Daoy (cell line): ENCODE results near the gene DNAAF8. TPM values are rescaled to one million over a fixed set of nuclear protein-coding genes. Genes with fewer than 3 reads are reported as not detected.

Source experiments
- DNase-seq: peaks from one replicate; pipeline ENCODE4 v3.0.0-alpha.2; 2015; ENCODE audit warnings: low read depth
- total RNA-seq: library from RNA; depleted of rRNA; stranded (reverse); fragments of >200 nt; shearing (Covaris generic); gene quantifications from 2 replicates; pipeline ENCODE4 v1.2.3, GENCODE V29; 2014; rRNA removed

The DNAAF8 gene
- 0.74 and 1.6 TPM in 2 replicates for total RNA-seq

DNA sequence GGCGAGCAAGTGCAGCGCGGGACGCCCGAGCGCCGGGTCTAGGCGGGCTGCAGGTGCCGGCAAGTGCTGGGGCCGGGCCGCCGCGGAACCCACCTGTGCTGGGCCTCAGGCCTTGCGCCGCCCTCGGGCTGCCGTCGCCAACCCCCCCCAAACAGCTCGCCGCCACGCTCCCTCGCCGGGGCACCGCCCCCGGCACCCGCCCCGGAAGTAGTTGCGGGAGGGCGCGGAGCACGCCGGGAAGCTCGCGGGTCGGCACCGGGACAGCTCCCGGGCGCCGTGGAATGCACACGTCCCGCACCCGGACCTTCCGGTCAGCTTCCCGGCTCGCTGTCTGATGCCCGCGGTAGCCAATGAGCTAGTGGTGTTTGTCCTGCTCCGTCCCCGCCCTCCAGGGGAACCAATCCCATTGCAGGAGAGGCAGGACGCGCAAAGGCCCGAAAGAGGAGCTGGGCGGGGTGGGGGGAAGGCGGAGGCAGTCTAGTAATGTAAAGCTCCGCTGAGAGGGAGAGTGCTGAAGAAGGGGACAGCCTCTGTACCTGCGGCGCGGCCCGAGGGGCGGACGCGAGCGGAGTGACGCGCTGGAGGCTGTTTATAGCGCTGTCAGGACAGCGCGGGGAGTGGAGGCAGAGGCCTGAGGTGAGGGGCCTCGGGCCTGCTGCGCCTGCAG, at the start of gene DNAAF8, which contains the start of gene ANKS3:
Gene DNAAF8, plus strand, starts transcription at position 475 of the 667 bp plus-strand sequence. CDS start 1,978 bp downstream, outside the sequence.
Gene ANKS3, minus strand, starts transcription at position 209 of the 667 bp plus-strand sequence. CDS start 4,122 bp downstream, outside the sequence.
- peak; percentile 97 for DNase-seq

DNA sequence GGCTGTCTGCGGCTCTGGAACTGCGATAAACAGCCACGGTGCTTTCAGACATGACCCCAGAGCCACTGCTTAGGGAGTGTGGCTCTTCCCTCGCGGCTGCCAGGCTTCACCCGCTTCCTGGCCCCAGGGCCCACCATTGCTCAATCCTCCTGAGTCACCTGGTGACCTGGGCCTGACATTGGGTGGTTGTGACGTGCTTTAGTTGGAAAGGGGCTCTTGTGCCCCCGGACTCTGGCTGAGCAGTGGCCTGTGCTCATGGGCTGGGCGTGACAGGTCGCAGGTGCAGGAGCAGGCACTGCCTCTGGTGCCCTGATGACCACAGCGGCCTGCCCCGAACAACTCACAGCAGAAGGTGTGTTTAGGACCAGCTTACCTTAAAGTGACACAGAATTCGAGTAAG, 49.6 kb upstream of the DNAAF8 start:
- no peak for DNase-seq

- DNase-seq = no peak
Measured at GRCh38 chr16:4685292-4685691, 49.0 kb upstream of the DNAAF8 start.

DNA sequence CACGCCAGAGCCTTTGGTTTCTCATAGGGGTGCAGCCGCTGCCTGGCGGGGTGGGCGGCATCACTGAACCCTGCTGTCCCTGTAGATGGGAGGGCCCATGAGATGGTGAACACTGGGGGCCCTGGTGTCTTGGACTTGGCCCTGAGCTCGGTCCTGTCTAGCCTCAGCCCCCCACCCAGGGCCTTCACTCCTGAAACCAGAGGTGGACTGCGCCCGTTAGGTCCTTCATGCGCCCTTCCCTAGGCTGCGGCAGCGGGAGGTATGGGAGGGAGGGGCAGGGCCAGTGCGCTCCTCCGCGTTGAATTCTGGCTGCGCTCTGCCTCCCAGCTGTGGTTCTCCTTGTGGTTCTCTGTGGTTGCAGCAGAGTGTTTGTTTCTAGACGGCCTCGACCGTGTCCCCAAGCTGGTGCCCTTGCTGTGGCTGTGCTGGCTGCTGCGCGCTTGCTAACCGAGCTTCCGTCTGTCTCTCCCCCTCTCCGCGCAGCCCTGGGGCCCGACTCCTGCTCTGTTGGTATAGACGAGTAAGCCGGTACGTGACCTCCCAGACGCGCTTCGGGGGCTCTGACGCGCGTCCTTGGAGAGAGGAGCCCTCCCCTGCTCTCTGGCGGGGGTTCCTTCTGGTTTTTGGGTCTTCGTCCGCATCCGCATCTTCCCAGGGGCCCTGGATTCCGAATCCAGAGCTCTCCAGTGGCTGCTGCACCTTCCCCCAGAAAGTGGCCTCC, 48.4 kb upstream of the DNAAF8 start:
- DNase-seq = no peak

GRCh38 chr16:4686497-4687210, 47.7 kb upstream of the DNAAF8 start:
- no peak for DNase-seq

- DNase-seq = no peak
Measured at GRCh38 chr16:4687416-4687815, 46.9 kb upstream of the DNAAF8 start.

DNA sequence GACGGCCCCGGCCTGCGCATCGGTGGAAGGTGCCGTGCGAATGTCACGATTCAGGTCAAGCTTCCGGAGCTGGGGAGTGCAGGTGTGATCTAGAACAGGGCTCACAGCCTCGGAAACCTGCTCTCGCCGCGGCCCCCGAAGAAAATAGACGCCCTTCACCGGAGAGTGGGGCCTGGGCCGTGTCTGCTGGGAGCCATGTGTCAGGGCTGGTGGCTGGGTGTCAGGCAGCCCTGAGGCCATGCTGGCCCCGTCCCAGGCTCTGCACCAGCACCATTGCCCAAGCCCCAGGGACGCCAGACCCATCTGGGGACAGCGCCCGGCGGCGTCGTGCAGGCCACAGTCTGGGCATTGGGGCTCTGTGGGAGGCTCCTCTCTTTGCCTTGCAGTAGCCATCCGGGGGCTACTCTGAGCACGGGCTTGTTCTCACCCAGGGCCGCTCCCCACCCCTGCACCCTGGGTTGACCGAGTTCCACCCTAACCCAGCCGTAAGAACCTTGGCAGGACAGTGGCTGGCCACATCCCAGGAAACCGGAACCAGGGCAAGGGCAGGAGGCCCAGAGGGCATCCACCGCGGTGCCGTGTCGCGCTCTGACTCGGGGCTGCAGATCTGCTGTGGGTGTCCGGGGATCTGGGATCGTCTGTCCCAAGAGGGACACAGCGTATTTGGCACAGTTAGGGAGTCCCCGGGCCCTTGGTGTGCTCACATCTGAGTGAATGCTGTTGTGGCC, 46.2 kb upstream of the DNAAF8 start:
- no peak for DNase-seq

GRCh38 chr16:4688674-4689045, 45.7 kb upstream of the DNAAF8 start:
- DNase-seq = no peak

DNA sequence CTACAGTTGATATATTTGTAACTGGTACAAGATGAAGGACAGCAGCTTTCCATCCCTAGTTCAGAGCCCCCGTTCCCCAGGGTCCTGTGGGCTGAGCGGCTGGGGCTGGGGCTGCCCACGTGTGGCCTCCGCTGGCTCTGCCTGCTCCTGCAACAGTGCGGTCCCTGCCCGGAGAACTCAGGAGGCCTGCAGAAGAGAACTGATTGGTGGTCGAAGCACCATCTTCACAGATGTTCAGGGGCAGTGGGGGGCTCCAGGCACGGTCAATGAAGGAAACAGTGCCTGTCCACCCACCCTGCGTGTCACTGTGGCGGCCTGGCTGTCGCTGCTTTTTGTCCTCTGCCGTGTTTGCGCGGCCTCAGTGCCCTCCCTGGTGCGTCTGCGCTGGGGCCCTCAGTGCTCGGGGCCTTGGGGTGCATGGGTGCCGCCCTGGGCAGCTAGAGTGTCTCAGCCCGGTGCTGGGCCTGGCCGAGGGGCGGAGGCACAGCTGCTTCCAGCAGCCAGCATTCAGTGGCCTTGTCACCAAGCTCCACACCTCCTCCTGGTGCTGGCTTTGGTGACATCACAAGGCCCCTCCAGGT, 45.2 kb upstream of the DNAAF8 start:
- no peak for DNase-seq

- DNase-seq = no peak
Measured at GRCh38 chr16:4689864-4690704, 44.3 kb upstream of the DNAAF8 start.

GRCh38 chr16:4690946-4691665, 43.2 kb upstream of the DNAAF8 start:
- no peak for DNase-seq

DNA sequence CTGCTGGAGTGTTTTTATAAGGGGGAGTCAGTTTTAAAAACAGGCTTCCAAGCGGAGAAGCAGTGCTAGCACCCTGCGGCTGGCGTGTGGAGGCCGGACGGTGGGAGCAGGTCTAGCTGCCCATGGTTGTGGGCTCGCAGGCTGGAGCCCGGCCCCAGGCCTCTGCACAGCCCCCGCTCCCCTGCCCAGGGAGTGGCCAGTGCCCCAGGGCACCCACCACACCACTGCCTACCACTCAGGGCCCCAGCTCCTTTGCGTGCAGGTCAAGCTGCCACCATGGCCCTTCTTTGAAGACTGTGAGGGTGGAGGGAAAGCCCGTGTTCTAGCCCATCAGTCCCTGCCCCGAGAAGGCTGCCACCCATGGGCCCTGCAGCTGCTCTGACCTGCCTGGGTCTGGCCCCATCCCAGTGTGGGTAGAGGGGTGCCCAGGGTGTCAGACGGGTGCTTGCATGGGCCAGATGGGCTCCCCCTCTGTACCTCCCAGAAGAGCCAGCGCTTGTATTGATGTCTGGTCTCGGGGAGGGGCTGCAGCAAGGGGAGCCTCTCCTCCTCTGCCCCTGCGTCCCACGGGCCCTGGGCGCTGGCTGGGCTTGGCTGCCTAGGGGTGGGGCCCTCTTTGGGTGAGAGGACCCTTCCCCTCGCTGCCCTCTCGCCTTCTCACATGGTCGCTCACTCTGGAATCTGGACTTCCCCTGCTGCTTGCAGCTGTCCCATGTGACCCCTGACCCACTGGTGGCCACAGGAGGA, 42.5 kb upstream of the DNAAF8 start:
- DNase-seq = no peak

- DNase-seq = no peak
Measured at GRCh38 chr16:4692460-4693295, 41.7 kb upstream of the DNAAF8 start.

- DNase-seq = peak; percentile 97
Measured at GRCh38 chr16:4693296-4693955, 40.9 kb upstream of the DNAAF8 start, which contains the start of gene NUDT16L1. Gene NUDT16L1, plus strand, starts transcription at chr16:4693562. Its CDS starts 165 bp downstream, at chr16:4693727.

DNA sequence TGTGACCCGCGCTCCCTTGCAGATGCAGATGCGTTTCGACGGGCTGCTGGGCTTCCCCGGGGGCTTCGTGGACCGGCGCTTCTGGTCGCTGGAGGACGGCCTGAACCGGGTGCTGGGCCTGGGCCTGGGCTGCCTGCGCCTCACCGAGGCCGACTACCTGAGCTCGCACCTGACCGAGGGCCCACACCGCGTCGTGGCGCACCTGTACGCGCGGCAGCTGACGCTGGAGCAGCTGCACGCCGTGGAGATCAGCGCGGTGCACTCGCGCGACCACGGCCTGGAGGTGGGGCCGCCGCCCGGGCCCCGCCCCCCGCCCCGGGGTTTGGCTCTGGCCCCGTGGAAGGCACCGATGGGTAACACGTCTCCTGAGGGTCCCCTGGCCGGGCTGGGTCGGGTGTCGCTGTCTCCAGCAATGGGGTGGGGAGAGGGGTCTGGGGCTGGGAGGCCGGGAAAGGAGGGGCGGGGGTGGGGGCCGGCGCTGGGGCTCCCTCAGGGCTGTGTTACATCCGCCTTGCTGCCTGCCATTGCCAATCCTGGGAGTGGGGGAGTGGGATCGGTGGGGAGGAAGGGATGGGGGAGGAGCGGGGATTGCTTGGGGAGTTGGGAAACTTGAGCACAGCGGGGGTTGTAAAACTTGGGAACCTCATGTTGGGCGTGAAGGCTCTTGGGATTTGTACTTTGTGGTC, 40.2 kb upstream of the DNAAF8 start:
- peak; percentile 25 for DNase-seq

- no peak for DNase-seq
Measured at GRCh38 chr16:4694642-4695451, 39.5 kb upstream of the DNAAF8 start.
